ENCODE data around the gene ABLIM3. TPM values are rescaled to one million over a fixed set of nuclear protein-coding genes. Genes with fewer than 3 reads are reported as not detected.
A peak's percentile ranks its signal among the peaks of the same experiment; 100 is the strongest.

The ABLIM3 gene
- total and polyA plus RNA-seq, 2 of the 8 experiments (the other 6 are each of a cell fraction or from before 2014, with no cell fraction given) = 0.36 to 0.56 TPM

GRCh38 chr5:149140197-149141002, 893 bp upstream of the ABLIM3 start:
- H3K18ac ChIP-seq (ENCODE audit: extremely low read depth, low read length) = no peak overlapping the region
- H3K23ac ChIP-seq (ENCODE audit: insufficient read length) = no peak overlapping the region
- H3K4me2 ChIP-seq (ENCODE audit: insufficient read depth in 1 of 2, low read depth in 2 of 2, low read length in 2 of 2) = no peak overlapping the region
- no peak overlapping the region for H3K56ac ChIP-seq (replicated peaks; ENCODE audit: insufficient read length, low read depth, low read length)
- no peaks in the 10 kb centered on the region for H3K9me3 ChIP-seq (ENCODE audit: insufficient read depth in 2 of 2, low read depth in 1 of 2, low read length in 1 of 2)
- no peaks in the 10 kb centered on the region for H3K79me1 ChIP-seq (ENCODE audit: low read depth, low read length)
- peaks cover 0 to 3% (median 0%) of the 10 kb centered on the region in 4 experiments; a peak in 1 of 7 replicates for H3K4me1 ChIP-seq (replicated peaks in 1 of 4; ENCODE audit: control insufficient read depth in 3 of 4, insufficient read depth in 4 of 4, low read length in 3 of 4)
- H3K27me3 ChIP-seq (replicated peaks in 1 of 4; ENCODE audit: control insufficient read depth in 3 of 4, extremely low read depth in 1 of 4, insufficient read depth in 3 of 4, low read length in 3 of 4) = peaks cover 0 to 21% (median 15%) of the 10 kb centered on the region in 4 experiments; a peak in 6 of 7 replicates
- CTCF ChIA-PET (ENCODE audit: partially characterized antibody) = interaction anchor here (0.6 to 10.8 kb wide), 20 partner anchors 8 to 461 kb away, joined by 3 to 82 read pairs (median 6); no protein-coding TSS in a partner anchor
- no peak overlapping the region for H4K8ac ChIP-seq (ENCODE audit: extremely low read depth, insufficient read depth, low read length)
- no peaks in the 10 kb centered on the region for H3K79me2 ChIP-seq (ENCODE audit: control insufficient read depth in 1 of 2, insufficient read depth in 2 of 2, low read length in 2 of 2)
- H4K91ac ChIP-seq (replicated peaks; ENCODE audit: insufficient read length, low read length) = no peak overlapping the region
- WGBS, 2 experiments (ENCODE audit: extremely low coverage in 1 of 2, insufficient coverage in 1 of 2, insufficient read length in 1 of 2, insufficient replicate concordance in 2 of 2, low coverage in 1 of 2, low lambda C conversion rate in 2 of 2, missing lambda C conversion rate in 1 of 2) = 90% methylated on average over 11 of the region's 11 CpGs; no CpG with 5 or more reads in 1 of the 2 experiments
- no peak overlapping the region for H3K27ac ChIP-seq (ENCODE audit: low read depth, low read length)
- H4K20me1 ChIP-seq (replicated peaks in 1 of 2; ENCODE audit: control insufficient read depth in 1 of 2, insufficient read depth in 2 of 2, low read length in 2 of 2) = peaks cover 0 to under 1% of the 10 kb centered on the region in 2 experiments
- POLR2A ChIA-PET (ENCODE audit: partially characterized antibody) = no interaction called here
- H3K23me2 ChIP-seq (ENCODE audit: low read depth, low read length) = peaks cover 3% of the 10 kb centered on the region; the same call in 1 of the 2 replicates
- H3K14ac ChIP-seq (ENCODE audit: insufficient read length) = no peak overlapping the region
- H2BK120ac ChIP-seq (replicated peaks; ENCODE audit: low read depth, low read length) = no peak overlapping the region
- FAIRE-seq (no peak), DNase-seq (ENCODE audit: low read depth in 1 of 2, low spot score in 2 of 2) (no peak)
- no peak overlapping the region for H3K4me3 ChIP-seq (ENCODE audit: extremely low read depth in 1 of 4, insufficient read depth in 2 of 4, low read depth in 3 of 4, low read length in 4 of 4)
- no peak overlapping the region for H2BK12ac ChIP-seq (ENCODE audit: low read depth, low read length)
- H3K9ac ChIP-seq (replicated peaks in 1 of 4; ENCODE audit: extremely low read depth in 1 of 4, low read depth in 3 of 4, low read length in 3 of 4) = no peak overlapping the region
- peak overlapping the region; percentile 49; the same call in 1 of the 2 replicates for H2BK15ac ChIP-seq (ENCODE audit: low read length)
- no peak overlapping the region for H2AFZ ChIP-seq (ENCODE audit: low read length)
- no peak overlapping the region for H2AK5ac ChIP-seq (ENCODE audit: low read depth, low read length)
- H3K4ac ChIP-seq (replicated peaks; ENCODE audit: insufficient read length, low read depth, low read length) = no peak overlapping the region
- H2BK5ac ChIP-seq (ENCODE audit: low read depth, low read length) = no peak overlapping the region
- no peaks in the 10 kb centered on the region for H3K36me3 ChIP-seq (ENCODE audit: control insufficient read depth in 2 of 4, insufficient read depth in 4 of 4, low read length in 3 of 4)
- no peak overlapping the region for H4K5ac ChIP-seq (ENCODE audit: insufficient read length, low read depth, low read length)
- H2BK20ac ChIP-seq (ENCODE audit: low read length) = no peak overlapping the region
- TF ChIP-seq EP300 (IDR thresholded peaks at IDR 0.05; ENCODE audit: borderline replicate concordance in 1 of 2, low read depth in 2 of 2, low read length in 2 of 2) (no peak), SIRT6 (IDR thresholded peaks at IDR 0.05; ENCODE audit: low read length) (no peak), ZNF274 (IDR thresholded peaks at IDR 0.05; ENCODE audit: borderline replicate concordance, extremely low read depth, low read length) (no peak)
